CD4-positive, alpha-beta T cell treated with Interleukin-15 for 1 hour (primary cell): ENCODE results near the gene OOSP4B.
"Not testable (repeated sequence)": the region's sequence is repeated elsewhere in the genome, so short reads cannot be mapped to it uniquely, and the experiment has no call there.

Experiments used
- DNase-seq: peaks from one replicate; pipeline ENCODE4 v3.0.0-alpha.2; 2020

Gene OOSP4B

GRCh38 chr11:60064111-60064510, 47.1 kb downstream of the OOSP4B start:
- no peak for DNase-seq

- DNase-seq = no peak
These were observed 48.8 kb downstream of the OOSP4B start for GRCh38 chr11:60065801-60066200.

DNA sequence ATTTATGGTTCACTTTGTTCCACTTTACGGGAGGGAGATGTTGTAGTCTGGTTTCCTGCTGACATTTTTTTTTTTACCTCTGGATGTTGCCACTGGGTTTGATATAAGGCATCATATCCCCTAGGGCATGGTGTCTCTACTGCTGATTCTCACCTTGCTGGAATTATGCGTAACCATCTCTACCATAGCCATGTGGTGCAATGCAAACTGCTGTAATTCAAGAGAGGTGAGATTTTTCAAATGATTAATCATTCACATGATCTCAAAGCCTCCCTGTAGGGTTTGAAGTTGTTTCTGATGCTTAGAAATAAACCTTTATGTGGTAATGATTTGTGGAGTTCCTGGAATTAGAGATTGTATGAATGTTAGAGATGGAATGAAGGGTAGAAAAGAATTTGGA, 52.5 kb downstream of the OOSP4B start:
- no peak for DNase-seq

DNA sequence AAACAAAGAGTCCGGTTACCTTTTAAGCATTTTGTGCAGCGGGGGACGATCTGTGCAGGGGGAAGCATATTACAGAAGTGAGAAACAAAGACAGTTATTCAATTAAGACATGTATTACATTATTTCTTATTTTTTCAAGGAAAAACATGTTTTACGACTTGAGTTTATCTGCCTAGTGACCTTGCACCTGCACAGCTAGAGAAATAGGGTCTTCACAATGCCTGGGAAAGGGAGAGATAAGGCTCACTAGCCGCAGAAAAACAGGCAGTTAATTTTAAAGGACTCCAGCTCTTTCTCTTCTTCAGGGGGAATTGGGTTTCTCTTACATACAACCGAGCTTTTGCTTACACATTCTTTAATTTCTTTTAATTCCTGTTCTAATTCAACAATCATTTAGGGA, 54.7 kb downstream of the OOSP4B start:
- not testable (repeated sequence) for DNase-seq

DNA sequence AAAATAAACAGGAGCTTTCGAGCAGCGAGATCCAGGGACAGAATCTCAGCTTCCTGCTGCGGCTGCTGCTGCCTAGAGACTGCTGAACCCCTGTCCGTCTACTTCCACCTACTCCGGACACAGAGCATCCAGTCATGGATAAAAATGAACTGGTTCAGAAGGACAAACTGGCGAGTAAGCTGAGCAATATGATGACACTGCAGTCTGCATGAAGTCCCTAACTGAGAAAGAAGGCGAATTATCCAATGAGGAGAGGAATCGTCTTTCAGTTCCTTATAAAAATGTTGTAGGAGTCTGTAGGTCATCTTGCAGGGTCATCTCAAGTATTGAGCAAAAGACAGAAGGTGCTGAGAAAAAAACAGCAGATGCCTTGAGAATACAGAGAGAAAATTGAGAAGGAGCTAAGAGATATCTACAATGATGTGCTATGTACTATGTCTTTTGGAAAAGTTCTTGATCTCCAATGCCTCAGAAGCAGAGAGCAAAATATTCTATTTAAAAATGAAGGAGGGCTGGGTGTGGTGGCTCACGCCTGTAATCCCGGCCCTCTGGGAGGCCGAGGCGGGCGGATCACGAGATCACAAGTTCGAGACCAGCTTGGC, 60.3 kb downstream of the OOSP4B start:
- DNase-seq = no peak

DNA sequence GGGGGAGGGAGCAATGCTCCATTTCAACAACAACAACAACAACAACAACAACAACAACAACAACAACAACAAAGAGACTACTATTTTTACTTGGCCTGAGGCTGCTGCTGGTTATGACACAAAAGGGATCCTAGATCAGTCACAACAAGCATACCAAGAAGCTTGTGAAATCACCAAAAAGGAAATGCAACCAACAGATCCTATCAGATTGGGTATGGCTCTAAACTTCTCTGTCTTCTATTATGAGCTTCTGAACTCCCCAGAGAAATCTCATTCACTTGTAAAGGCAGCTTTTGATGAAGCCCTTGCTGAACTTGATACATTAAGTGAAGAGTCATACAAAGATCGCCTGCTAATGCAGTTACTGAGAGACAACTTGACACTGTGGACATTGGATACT, 61.0 kb downstream of the OOSP4B start:
- no peak for DNase-seq

DNA sequence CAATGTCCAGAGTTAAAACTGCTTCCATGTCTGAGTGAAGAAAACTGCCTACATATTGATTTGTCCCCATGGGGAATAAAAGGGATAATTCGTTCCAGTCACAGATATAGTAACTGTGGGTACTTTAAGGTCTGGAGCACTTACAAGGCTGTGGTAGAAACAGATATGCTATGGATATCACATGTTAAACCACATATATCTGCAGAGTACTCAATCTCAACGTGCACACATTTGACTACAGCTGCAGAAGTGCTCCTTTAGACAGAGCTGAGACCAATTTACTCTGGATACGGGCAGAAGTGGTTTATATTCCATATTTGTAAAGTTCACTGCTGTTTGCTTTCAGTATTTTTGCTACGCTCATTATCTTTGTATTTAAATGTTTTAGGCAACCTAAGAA, 61.8 kb downstream of the OOSP4B start:
- no peak for DNase-seq

DNA sequence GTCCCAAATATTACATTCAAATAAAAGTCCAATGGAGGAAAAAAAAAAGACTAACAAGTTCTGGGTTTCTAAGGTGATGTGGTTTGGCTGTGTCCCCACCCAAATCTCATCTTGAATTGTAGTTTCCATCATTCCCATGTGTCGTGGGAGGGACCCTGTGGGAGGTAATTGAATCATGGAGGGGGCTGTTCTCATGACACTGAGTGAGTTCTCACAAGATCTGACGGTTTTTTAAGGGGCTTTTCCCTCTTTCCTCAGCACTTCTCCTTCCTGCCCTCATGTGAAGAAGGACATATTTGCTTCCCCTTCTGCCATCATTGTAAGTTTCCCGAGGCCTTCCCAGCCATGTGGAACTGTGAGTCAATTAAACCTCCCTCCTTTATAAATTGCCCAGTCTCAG, 63.6 kb downstream of the OOSP4B start:
- DNase-seq = no peak
